HG03159 (cell line): ENCODE measurements around the gene STMP1.
"Not testable (repeated sequence)": the region's sequence is repeated elsewhere in the genome, so short reads cannot be mapped to it uniquely, and the experiment has no call there.

Source experiments
- ATAC-seq: cut with Tn5 transposase; IDR thresholded peaks from one replicate; pipeline ENCODE4 v1.9.1; 2021; ENCODE audit warnings: mild to moderate bottlenecking, moderate library complexity; ENCODE audit not compliant: unreplicated experiment

Gene STMP1

DNA sequence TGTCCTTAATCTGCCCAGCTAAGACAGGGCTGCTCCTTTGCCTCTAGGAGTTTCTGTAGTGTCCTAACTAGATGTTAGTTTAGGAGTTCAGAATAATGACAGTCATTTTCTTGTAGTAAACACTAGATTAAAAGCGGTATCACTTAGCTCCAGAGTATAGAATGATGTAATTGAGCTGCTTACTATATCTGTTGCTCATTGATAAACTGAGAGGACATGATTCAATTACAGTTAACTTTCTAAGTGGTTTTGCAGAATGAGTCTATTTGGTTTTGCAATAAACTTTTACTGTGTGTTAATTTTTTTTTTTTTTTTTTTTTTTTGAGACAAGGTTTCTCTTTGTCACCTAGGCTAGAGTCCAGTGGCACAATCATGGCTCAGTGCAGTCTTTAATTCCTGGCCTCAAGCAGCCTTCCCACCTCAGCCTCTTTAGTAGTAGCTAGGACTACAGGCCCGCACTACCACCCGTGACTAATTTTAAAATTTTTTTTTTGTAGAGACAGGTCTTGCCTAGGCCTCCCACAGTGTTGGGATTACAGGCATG, 1.8 kb downstream of the STMP1 start:
- ATAC-seq: no peak

GRCh38 chr7:135665042-135665441, 2.7 kb downstream of the STMP1 start:
- no peak for ATAC-seq

- ATAC-seq: no peak
Measured at GRCh38 chr7:135666156-135666555, 3.8 kb downstream of the STMP1 start.

GRCh38 chr7:135666846-135667245, 4.5 kb downstream of the STMP1 start:
- ATAC-seq: no peak

DNA sequence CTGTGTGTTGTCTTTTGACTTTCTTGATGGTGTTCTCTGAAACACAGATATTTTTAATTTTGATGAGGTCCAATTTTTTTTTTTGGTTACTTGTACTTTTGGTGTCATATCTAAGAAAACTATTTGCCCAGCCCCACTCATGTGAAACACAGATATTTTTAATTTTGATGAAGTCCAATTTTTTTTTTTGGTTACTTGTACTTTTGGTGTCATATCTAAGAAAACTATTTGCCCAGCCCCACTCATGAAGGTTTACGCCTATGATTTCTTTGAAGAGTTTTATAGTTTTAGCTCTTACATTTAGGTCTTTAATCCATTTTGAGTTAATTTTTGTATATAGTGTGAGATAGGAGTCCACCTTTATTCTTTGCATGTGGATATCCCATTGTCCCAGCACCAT, 5.3 kb downstream of the STMP1 start:
- not testable (repeated sequence) for ATAC-seq

- not testable (repeated sequence) for ATAC-seq
Measured at GRCh38 chr7:135668852-135669395, 6.6 kb downstream of the STMP1 start.

DNA sequence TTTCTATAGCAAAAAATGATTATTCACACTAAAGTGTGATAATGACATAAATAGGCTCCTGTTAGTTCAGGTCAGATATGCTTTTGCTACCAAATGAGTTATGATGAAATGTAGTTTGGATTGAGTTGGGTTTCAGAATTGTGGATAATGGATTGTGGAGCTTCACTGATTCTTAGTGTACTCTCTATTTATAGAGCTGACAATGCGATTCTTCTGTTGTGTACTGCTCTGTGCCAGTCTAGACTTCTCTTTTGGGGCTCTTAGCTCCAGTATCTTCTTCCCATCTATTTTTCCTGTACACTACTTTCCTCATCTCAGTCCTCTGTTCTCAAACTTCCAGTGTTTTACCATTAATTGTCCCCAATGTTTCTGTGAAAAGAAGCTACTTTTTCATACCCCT, 7.5 kb downstream of the STMP1 start:
- ATAC-seq: no peak

- ATAC-seq: no peak
Measured at GRCh38 chr7:135670179-135670578, 7.9 kb downstream of the STMP1 start.

DNA sequence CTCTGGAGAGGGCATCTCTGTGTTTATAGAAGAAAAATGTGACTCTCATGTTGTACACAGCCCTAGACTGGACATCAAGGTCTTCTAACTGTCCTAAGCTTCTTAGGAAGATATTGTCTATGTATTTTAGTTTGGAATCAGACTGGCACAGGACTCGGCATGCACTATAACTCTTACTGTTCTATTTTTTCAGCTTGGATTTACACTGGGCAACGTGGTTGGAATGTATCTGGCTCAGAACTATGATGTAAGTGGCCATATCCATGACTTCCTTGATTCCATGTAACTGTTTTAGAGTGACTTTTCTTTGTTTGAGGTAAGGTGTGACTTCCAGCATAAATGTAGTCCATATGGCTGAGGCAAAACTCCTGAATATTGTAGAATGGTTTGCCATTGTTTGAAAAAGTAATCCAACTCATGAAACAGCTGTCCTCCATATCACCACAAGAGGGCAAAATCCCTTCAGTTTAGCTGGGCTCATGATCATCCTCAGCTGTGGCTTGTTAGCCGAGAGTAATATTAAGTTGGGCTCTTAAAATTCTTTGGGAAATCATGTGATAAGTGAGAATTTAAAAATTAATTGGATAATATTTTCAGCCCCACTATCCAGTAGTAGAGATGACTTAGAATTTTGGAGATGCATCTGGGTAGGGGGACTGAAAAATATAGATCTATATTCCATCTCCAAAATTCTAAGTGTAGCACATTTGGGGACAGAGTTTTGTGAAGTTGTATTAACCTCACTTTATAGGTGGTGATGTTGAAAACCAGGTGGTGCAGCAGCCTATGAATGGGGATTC, 10.4 kb downstream of the STMP1 start:
- peak; percentile 88 for ATAC-seq

- ATAC-seq: no peak
Measured at GRCh38 chr7:135673360-135673706, 11.0 kb downstream of the STMP1 start.

DNA sequence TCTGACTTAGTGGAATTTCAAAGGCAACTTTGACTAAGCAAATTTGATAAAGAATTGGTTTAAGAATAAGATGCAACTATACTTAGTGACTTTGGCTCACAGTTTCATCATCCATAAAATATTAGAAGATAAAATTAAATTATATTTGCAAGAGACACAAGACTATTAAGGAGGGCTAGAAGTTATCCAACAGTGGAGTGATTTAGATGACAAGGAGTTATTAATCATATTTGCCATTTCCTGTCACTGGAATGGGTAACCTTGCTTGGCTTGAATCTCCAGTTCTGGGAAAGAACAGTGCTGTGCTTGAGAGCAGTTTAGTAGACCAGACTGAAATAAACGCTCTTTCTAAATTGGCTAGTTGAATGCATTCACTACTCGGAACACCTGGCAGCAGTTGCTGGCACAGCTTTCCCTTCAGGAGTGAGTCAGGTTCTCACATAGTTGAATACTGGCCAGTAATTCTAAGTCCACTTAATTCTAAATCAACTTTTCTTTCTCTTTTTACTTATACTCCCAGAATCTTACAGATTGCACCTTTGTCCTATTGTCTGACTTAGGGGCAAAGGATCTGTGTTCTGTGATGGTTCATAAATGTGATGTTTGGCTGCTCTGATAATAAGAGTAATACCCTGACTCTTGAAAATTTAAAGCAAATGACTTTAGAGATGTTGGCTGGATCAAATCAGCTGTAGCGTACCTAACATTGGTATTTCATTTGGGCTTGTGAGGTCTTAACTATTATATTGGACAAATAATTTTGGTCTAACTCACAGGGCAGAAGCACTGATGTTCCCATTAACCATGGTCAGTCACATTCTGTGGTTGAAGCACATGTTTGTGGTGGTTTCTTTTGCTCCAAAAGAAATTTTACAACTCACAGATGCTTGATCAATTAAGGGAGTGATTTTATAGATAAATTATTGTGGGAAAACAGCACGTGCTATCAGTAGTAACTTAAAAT, 16.6 kb downstream of the STMP1 start:
- no peak for ATAC-seq

DNA sequence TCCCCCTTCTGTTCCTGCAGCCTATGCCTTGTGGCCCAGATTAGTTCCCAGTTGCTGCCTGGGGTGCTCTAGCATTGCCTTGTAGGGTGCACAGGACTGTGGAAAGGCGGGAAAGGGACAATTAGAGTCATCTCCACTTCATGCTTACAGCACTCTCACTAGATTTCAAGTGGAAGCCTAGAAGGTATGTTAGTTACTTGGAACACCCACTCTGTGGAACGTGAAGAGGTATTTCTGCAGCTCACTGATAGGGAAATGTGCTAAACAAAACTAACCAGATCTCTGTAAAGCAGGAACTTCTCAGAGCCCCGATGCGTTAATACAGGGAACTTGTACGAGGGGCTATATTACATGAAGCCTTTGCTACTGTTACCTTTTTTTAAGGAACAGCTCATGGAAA, 19.4 kb downstream of the STMP1 start:
- ATAC-seq: no peak

GRCh38 chr7:135682191-135682590, 19.9 kb downstream of the STMP1 start:
- ATAC-seq: no peak

DNA sequence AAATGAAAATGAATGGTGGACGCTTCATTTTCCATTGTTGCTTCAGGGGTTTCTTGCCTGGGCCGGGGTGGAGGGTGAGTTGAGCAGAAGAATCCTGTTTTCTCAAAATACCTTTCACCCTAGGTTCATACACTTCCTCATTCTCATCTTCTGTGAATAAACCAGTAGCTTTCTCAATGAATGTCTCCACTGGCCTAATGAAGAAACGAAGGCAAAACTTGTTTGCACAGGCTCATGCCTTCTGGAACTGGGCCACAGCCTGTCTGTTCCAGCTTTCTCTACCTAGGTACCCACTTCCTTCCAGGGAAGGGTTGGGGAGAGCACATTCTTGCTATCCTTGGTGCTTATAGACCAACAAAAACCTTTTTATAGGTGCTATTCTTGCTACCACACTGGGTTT, 21.3 kb downstream of the STMP1 start:
- ATAC-seq: no peak

- no peak for ATAC-seq
Measured at GRCh38 chr7:135684136-135684535, 21.8 kb downstream of the STMP1 start.

DNA sequence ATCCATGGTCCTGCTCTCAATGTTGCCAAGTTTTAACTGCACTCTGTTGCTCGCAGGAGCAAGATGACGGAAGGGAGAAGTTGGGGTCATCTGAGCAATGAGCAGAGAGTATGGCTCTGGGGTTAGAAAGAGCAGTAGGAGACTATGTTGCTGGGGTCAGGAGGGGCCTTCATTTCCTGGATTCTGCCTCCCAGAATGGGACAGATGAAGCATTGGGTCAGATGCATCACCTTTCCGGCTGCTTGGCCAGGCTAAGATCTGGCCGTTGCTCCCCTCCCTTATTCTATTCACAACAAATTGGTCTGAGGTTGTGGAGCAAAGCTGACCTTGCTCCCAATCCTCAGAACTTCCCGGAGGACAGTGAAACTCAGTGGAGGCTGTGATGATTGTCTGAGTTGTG, 22.4 kb downstream of the STMP1 start:
- ATAC-seq: no peak

GRCh38 chr7:135685306-135686084, 23.2 kb downstream of the STMP1 start:
- ATAC-seq: no peak

DNA sequence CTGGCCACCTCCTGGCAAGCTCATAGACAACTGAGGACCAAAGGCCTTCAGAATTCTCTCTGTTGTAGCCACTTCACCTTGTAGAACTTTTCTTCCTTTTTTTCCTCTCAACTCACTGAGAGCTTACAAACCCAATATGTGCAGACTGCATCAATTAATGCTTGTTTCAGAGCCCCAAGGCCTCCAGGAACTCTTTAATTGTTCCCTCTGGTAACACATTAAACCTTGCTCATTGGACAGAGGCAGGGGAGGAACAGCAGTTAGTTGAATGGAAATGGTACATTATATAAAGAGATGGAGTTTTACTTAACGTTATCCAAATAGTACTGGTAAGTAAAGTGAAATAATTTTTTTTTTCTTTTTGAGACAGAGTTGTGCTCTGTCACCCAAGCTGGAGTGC, 25.2 kb downstream of the STMP1 start:
- no peak for ATAC-seq

DNA sequence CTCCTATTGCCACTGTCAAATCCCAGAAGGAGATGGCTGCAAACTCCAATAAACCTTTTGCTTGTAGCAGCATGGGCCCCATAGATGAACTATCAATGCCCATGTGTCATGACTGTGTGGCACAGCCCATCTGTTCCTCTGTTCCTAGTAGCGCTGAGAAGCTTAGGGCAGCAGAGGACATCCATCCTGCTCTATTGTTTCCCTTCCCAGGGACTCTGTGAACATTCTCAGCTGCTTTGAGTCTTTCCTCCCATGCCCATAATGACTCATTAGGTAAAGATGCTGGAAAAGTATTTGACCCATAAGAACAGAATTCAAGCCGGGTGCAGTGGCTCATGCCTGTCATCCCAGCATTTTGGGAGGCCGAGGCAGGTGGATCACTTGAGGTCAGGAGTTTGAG, 28.3 kb downstream of the STMP1 start:
- no peak for ATAC-seq

- ATAC-seq: no peak
Measured at GRCh38 chr7:135692055-135692454, 29.7 kb downstream of the STMP1 start.

DNA sequence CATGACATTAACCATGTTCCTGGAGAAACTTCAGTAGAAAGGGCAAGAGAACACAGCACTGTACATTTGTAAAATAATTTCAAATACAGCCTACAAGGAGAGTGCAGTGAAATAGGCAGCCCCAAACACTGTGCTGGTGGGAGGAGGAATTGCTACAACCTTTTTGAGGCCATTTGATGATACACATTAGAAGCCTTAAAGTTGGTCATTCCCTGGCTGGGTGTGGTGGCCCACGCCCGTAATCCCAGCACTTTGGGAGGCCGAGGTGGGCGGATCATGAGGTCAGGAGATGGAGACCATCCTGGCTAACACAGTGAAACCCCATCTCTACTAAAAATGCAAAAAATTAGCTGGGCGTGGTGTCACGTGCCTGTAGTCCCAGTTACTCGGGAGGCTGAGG, 30.3 kb downstream of the STMP1 start:
- ATAC-seq: not testable (repeated sequence)
